DOHH2 (cell line): Measurements from ENCODE around the gene CAPN12.

Experiments
- H3F3A ChIP-seq: fragments of 200-600 bp; sonication (generic), shearing (Covaris generic); 2 replicates; pipeline ENCODE4 v1.6.0; 2016; ENCODE audit warnings: antibody characterized with exemption, mild to moderate bottlenecking; ENCODE audit not compliant: control insufficient read depth, insufficient read depth
- H3K27ac ChIP-seq: fragments of 200-600 bp; sonication (generic); 2 replicates; pipeline ENCODE4 v1.5.1; 2014; ENCODE audit warnings: low read depth, mild to moderate bottlenecking, low read length, moderate library complexity
- H3K27me3 ChIP-seq: fragments of 200-600 bp; sonication (generic); 2 replicates; pipeline ENCODE4 v1.6.1; 2014; ENCODE audit warnings: mild to moderate bottlenecking, low read length, mixed read lengths; ENCODE audit not compliant: control insufficient read depth
- H3K36me3 ChIP-seq: fragments of 200-600 bp; sonication (generic); 2 replicates; pipeline ENCODE4 v1.6.1; 2014; ENCODE audit warnings: mild to moderate bottlenecking, low read length, moderate library complexity, mixed read lengths; ENCODE audit not compliant: control insufficient read depth
- H3K4me1 ChIP-seq: fragments of 200-600 bp; sonication (generic); 2 replicates; pipeline ENCODE4 v1.6.1; 2014; ENCODE audit warnings: mild to moderate bottlenecking, low read length, mixed read lengths; ENCODE audit not compliant: control insufficient read depth
- H3K4me2 ChIP-seq: fragments of 200-600 bp; sonication (generic); 2 replicates; pipeline ENCODE4 v1.6.0; 2014; ENCODE audit warnings: mild to moderate bottlenecking, low read length, moderate library complexity
- H3K4me3 ChIP-seq: fragments of 200-600 bp; sonication (generic); 2 replicates; pipeline ENCODE4 v1.5.1; 2014; ENCODE audit warnings: mild to moderate bottlenecking, low read length, mixed read lengths
- H3K79me2 ChIP-seq: fragments of 200-600 bp; sonication (generic); 2 replicates; pipeline ENCODE4 v1.6.1; 2014; ENCODE audit warnings: mild to moderate bottlenecking, low read length, mixed read lengths; ENCODE audit not compliant: control insufficient read depth
- H3K9me2 ChIP-seq: fragments of 200-600 bp; sonication (generic); replicated peaks from 2 replicates; pipeline ENCODE4 v1.6.1; 2014; ENCODE audit warnings: mild to moderate bottlenecking, low read length, mixed read lengths; ENCODE audit not compliant: control insufficient read depth
- H3K9me3 ChIP-seq: fragments of 200-600 bp; sonication (generic); 2 replicates; pipeline ENCODE4 v1.6.1; 2014; ENCODE audit warnings: antibody characterized with exemption, low read length, mixed read lengths; ENCODE audit not compliant: control insufficient read depth, insufficient read depth
- H4K20me1 ChIP-seq: fragments of 200-600 bp; sonication (generic); 2 replicates; pipeline ENCODE4 v1.6.0; 2014; ENCODE audit warnings: low read depth, mild to moderate bottlenecking, antibody characterized with exemption, low read length, moderate library complexity; ENCODE audit not compliant: control insufficient read depth, insufficient read depth
- CTCF ChIP-seq: fragments of 200-600 bp; sonication (generic); IDR thresholded peaks from one replicate; pipeline ENCODE4 v1.5.1; 2014; ENCODE audit warnings: antibody characterized with exemption, mild to moderate bottlenecking, low read depth, low read length; ENCODE audit not compliant: poor library complexity, severe bottlenecking
- EZH2phosphoT487 ChIP-seq: fragments of 200-600 bp; sonication (generic); IDR thresholded peaks from 2 replicates; pipeline ENCODE4 v1.6.1; 2017; ENCODE audit warnings: borderline replicate concordance, mild to moderate bottlenecking, antibody characterized with exemption, low read length, moderate library complexity, mixed read lengths

Gene CAPN12

GRCh38 chr19:38686530-38686888 lies 57.8 kb downstream of the CAPN12 start:
- TF ChIP-seq CTCF, result no peak
- no peak for TF ChIP-seq EZH2phosphoT487
- Histone ChIP-seq H3K36me3 (peaks cover under 1% of the 10 kb centered on the region; the same call in 1 of the 2 replicates), H3K4me3 (no peak overlapping the region), H3K9me3 (no peaks in the 10 kb centered on the region), H3F3A (no peaks in the 10 kb centered on the region), H3K4me1 (peaks cover 14% of the 10 kb centered on the region), H3K27me3 (no peaks in the 10 kb centered on the region), H3K4me2 (no peak overlapping the region), H3K27ac (no peak overlapping the region), H4K20me1 (peaks cover 12% of the 10 kb centered on the region; the same call in 1 of the 2 replicates), H3K79me2 (peaks cover 93% of the 10 kb centered on the region), H3K9me2 (no peaks in the 10 kb centered on the region)

GRCh38 chr19:38685666-38686529 lies 58.4 kb downstream of the CAPN12 start:
- H3K4me1 ChIP-seq, result peaks cover 14% of the 10 kb centered on the region
- H3K27ac ChIP-seq, result no peak overlapping the region
- H3F3A ChIP-seq, result no peaks in the 10 kb centered on the region
- H3K9me2 ChIP-seq, result no peaks in the 10 kb centered on the region
- H3K9me3 ChIP-seq, result no peaks in the 10 kb centered on the region
- TF ChIP-seq CTCF, result no peak
- no peak for TF ChIP-seq EZH2phosphoT487
- peaks cover 95% of the 10 kb centered on the region for H3K79me2 ChIP-seq
- H3K36me3 ChIP-seq, result peaks cover 5% of the 10 kb centered on the region; the same call in 1 of the 2 replicates
- peaks cover 12% of the 10 kb centered on the region; the same call in 1 of the 2 replicates for H4K20me1 ChIP-seq
- no peak overlapping the region for H3K4me3 ChIP-seq
- H3K27me3 ChIP-seq, result no peaks in the 10 kb centered on the region
- H3K4me2 ChIP-seq, result no peak overlapping the region

GRCh38 chr19:38684862-38685665 lies 59.2 kb downstream of the CAPN12 start:
- peaks cover 12% of the 10 kb centered on the region; the same call in 1 of the 2 replicates for H4K20me1 ChIP-seq
- no peak overlapping the region for H3K4me3 ChIP-seq
- H3K27me3 ChIP-seq, result no peaks in the 10 kb centered on the region
- no peaks in the 10 kb centered on the region for H3K9me2 ChIP-seq
- H3F3A ChIP-seq, result no peaks in the 10 kb centered on the region
- H3K36me3 ChIP-seq, result peaks cover 5% of the 10 kb centered on the region; the same call in 1 of the 2 replicates
- no peak overlapping the region for H3K27ac ChIP-seq
- no peak for TF ChIP-seq CTCF
- TF ChIP-seq EZH2phosphoT487, result no peak
- H3K4me2 ChIP-seq, result no peak overlapping the region
- H3K9me3 ChIP-seq, result no peaks in the 10 kb centered on the region
- H3K79me2 ChIP-seq, result peaks cover 94% of the 10 kb centered on the region
- H3K4me1 ChIP-seq, result peaks cover 14% of the 10 kb centered on the region
